Panc1 (cell line): Measurements from ENCODE around the gene MRC2. TPM values are rescaled to one million over a fixed set of nuclear protein-coding genes. Genes with fewer than 3 reads are reported as not detected.
"Not testable (repeated sequence)": the region's sequence is repeated elsewhere in the genome, so short reads cannot be mapped to it uniquely, and the experiment has no call there.

Source experiments
- ATAC-seq: fragments of 200-7000 bp; cut with Tn5 transposase; 2 replicates; pipeline ENCODE4 v1.9.1; 2020; ENCODE audit warnings: mild to moderate bottlenecking, moderate library complexity
- BruUV-seq: library from RNA; stranded (reverse); fragments of 400-500 nt; replicated peaks from 2 replicates; lab custom pipeline; 2021; lab: Mats Ljungman, UMichigan
- CTCF ChIA-PET: fragments of 300-600 bp; sonication (Branson Sonifier 250); formaldehyde crosslinking; loops from one replicate; lab custom pipeline; 2022; ENCODE audit warnings: antibody characterized with exemption; lab: Charles Lee
- POLR2A ChIA-PET: fragments of 300-600 bp; sonication (Branson Sonifier 250); formaldehyde crosslinking; loops from one replicate; lab custom pipeline; 2022; ENCODE audit warnings: antibody characterized with exemption; lab: Charles Lee
- DNase-seq: peaks from one replicate; pipeline ENCODE4 v3.0.0-alpha.2; 2010; ENCODE audit warnings: low read depth, low spot score
- H3K27ac ChIP-seq: 2 replicates; pipeline ENCODE4 v1.5.1; 2011; ENCODE audit warnings: mild to moderate bottlenecking, low read length, inconsistent platforms
- H3K27me3 ChIP-seq: fragments of 200-500 bp; sonication (Bioruptor generic); 2 replicates; pipeline ENCODE4 v1.6.0; 2014; ENCODE audit warnings: low read length, inconsistent platforms; ENCODE audit not compliant: control insufficient read depth, insufficient read depth
- H3K36me3 ChIP-seq: fragments of 200-500 bp; sonication (Bioruptor generic); 2 replicates; pipeline ENCODE4 v1.5.1; 2014; ENCODE audit warnings: inconsistent platforms, mild to moderate bottlenecking, low read length, moderate library complexity; ENCODE audit not compliant: control insufficient read depth, insufficient read depth
- H3K4me1 ChIP-seq: 2 replicates; pipeline ENCODE4 v1.5.1; 2011; ENCODE audit warnings: inconsistent platforms, mild to moderate bottlenecking, low read length, moderate library complexity; ENCODE audit not compliant: control insufficient read depth, insufficient read depth
- H3K4me3 ChIP-seq, 2 experiments: 2 replicates each; pipeline ENCODE4 v1.5.1; 2011 to 2012; ENCODE audit warnings: low read depth in 2 of 2, low read length in 2 of 2, mild to moderate bottlenecking in 2 of 2, inconsistent platforms in 1 of 2, moderate library complexity in 1 of 2
- H3K9me3 ChIP-seq: fragments of 200-500 bp; sonication (Bioruptor generic); 2 replicates; pipeline ENCODE4 v1.5.1; 2014; ENCODE audit warnings: low read depth, mild to moderate bottlenecking, inconsistent platforms, low read length, moderate library complexity; ENCODE audit not compliant: control insufficient read depth, insufficient read depth
- POLR2AphosphoS5 ChIP-seq: IDR thresholded peaks from 2 replicates; pipeline ENCODE4 v1.6.1; 2012; ENCODE audit warnings: mild to moderate bottlenecking, low read depth, low read length, moderate library complexity
- TCF7L2 ChIP-seq: IDR thresholded peaks from 2 replicates; pipeline ENCODE4 v1.6.1; 2011; ENCODE audit warnings: mild to moderate bottlenecking, low read depth, low read length, inconsistent platforms
- in situ Hi-C: cut with HindIII; loops from 2 replicates; pipeline ENCODE4 v1.10.0; 2016; ENCODE audit warnings: low sequenced_read_pairs, low pct_unique_long_range_greater_than_20kb
- intact Hi-C: fragments of 100-400 bp; cut with micrococcal nuclease; formaldehyde crosslinking; loops from one replicate; pipeline ENCODE4 v1.10.0; 2022; ENCODE audit not compliant: unreplicated experiment
- total RNA-seq: library from RNA; stranded (reverse); gene quantifications from one replicate; pipeline ENCODE4 v1.2.1, GENCODE V29; 2021; ENCODE audit not compliant: unreplicated experiment
- TF ChIP-seq, protein P1 (sequence below), 2 experiments: IDR thresholded peaks; 2 replicates each; pipeline ENCODE4 v1.6.1; 2011 to 2012; ENCODE audit warnings: low read depth in 2 of 2, control low read depth in 1 of 2, low read length in 1 of 2, mild to moderate bottlenecking in 1 of 2, moderate library complexity in 1 of 2; ENCODE audit not compliant: insufficient read depth in 1 of 2
- TF ChIP-seq, protein P2 (sequence below): fragments of 450-650 bp; IDR thresholded peaks from 2 replicates; pipeline ENCODE4 v1.5.1; 2017; ENCODE audit warnings: mild to moderate bottlenecking

The MRC2 gene
- total RNA-seq, 1 experiment from 2014 or later: 120 TPM

- H3K27ac ChIP-seq: no peak overlapping the region
- no peaks in the 10 kb centered on the region for H3K36me3 ChIP-seq
- in situ Hi-C loops (no loop called here), intact Hi-C loops (no loop called here)
- H3K4me3 ChIP-seq: no peak overlapping the region
- ATAC-seq (peak; percentile 18; the same call in 1 of the 2 replicates), DNase-seq (no peak)
- no peaks in the 10 kb centered on the region for H3K9me3 ChIP-seq
- no peaks in the 10 kb centered on the region for H3K4me1 ChIP-seq
- no peaks in the 10 kb centered on the region for H3K27me3 ChIP-seq
- ChIA-PET CTCF (no interaction called here), POLR2A (interaction anchor here (0.6 kb wide), 1 partner anchor 12 kb away, joined by 3 read pairs; no protein-coding TSS in a partner anchor)
- TF ChIP-seq TCF7L2 (no peak), POLR2AphosphoS5 (no peak)
- BruUV-seq: no TSS peak
Observed at GRCh38 chr17:62696256-62696655, 68.8 kb downstream of the MRC2 start.

GRCh38 chr17:62696726-62697490 is 69.4 kb downstream of the MRC2 start:
- no peak overlapping the region for H3K4me3 ChIP-seq
- H3K36me3 ChIP-seq: no peaks in the 10 kb centered on the region
- ATAC-seq: no peak
- ChIA-PET CTCF (no interaction called here), POLR2A (no interaction called here)
- in situ Hi-C loops: no loop called here
- TF ChIP-seq, protein P1, sequence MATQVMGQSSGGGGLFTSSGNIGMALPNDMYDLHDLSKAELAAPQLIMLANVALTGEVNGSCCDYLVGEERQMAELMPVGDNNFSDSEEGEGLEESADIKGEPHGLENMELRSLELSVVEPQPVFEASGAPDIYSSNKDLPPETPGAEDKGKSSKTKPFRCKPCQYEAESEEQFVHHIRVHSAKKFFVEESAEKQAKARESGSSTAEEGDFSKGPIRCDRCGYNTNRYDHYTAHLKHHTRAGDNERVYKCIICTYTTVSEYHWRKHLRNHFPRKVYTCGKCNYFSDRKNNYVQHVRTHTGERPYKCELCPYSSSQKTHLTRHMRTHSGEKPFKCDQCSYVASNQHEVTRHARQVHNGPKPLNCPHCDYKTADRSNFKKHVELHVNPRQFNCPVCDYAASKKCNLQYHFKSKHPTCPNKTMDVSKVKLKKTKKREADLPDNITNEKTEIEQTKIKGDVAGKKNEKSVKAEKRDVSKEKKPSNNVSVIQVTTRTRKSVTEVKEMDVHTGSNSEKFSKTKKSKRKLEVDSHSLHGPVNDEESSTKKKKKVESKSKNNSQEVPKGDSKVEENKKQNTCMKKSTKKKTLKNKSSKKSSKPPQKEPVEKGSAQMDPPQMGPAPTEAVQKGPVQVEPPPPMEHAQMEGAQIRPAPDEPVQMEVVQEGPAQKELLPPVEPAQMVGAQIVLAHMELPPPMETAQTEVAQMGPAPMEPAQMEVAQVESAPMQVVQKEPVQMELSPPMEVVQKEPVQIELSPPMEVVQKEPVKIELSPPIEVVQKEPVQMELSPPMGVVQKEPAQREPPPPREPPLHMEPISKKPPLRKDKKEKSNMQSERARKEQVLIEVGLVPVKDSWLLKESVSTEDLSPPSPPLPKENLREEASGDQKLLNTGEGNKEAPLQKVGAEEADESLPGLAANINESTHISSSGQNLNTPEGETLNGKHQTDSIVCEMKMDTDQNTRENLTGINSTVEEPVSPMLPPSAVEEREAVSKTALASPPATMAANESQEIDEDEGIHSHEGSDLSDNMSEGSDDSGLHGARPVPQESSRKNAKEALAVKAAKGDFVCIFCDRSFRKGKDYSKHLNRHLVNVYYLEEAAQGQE (IDR thresholded peaks at IDR 0.05; ENCODE audit: insufficient read depth in 1 of 2, low read depth in 2 of 2, low read length in 1 of 2): no peak
- TF ChIP-seq, protein P2, sequence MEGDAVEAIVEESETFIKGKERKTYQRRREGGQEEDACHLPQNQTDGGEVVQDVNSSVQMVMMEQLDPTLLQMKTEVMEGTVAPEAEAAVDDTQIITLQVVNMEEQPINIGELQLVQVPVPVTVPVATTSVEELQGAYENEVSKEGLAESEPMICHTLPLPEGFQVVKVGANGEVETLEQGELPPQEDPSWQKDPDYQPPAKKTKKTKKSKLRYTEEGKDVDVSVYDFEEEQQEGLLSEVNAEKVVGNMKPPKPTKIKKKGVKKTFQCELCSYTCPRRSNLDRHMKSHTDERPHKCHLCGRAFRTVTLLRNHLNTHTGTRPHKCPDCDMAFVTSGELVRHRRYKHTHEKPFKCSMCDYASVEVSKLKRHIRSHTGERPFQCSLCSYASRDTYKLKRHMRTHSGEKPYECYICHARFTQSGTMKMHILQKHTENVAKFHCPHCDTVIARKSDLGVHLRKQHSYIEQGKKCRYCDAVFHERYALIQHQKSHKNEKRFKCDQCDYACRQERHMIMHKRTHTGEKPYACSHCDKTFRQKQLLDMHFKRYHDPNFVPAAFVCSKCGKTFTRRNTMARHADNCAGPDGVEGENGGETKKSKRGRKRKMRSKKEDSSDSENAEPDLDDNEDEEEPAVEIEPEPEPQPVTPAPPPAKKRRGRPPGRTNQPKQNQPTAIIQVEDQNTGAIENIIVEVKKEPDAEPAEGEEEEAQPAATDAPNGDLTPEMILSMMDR: no peak
- H3K9me3 ChIP-seq: no peaks in the 10 kb centered on the region
- H3K4me1 ChIP-seq: no peaks in the 10 kb centered on the region
- H3K27ac ChIP-seq: no peak overlapping the region
- intact Hi-C loops: no loop called here
- no peaks in the 10 kb centered on the region for H3K27me3 ChIP-seq
- DNase-seq: no peak
- BruUV-seq: no TSS peak

DNA sequence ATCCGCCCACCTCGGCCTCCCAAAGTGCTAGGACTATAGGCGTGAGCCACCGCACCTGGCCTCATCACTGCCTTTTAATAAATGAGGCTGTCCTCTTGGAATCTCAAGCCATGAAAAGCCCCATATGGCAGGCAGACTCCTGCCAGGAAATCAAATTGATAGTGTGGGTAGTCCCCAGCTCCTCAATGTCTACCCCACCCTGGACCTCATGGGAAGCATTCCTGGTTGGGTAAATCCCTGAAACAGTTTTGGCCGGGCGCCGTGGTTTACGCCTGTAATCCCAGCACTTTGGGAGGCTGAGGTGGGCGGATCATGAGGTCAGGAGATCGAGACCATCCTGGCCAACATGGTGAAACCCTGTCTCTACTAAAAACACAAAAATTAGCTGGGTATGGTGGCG is 71.0 kb downstream of the MRC2 start:
- H3K9me3 ChIP-seq, H3K4me3 ChIP-seq, H3K27ac ChIP-seq, in situ Hi-C loops, DNase-seq, BruUV-seq, H3K4me1 ChIP-seq, H3K27me3 ChIP-seq, ATAC-seq, POLR2A ChIA-PET, CTCF ChIA-PET, H3K36me3 ChIP-seq, intact Hi-C loops: not testable (repeated sequence)
